ENCODE measurements around the gene FOXO3.

Gene FOXO3

DNA sequence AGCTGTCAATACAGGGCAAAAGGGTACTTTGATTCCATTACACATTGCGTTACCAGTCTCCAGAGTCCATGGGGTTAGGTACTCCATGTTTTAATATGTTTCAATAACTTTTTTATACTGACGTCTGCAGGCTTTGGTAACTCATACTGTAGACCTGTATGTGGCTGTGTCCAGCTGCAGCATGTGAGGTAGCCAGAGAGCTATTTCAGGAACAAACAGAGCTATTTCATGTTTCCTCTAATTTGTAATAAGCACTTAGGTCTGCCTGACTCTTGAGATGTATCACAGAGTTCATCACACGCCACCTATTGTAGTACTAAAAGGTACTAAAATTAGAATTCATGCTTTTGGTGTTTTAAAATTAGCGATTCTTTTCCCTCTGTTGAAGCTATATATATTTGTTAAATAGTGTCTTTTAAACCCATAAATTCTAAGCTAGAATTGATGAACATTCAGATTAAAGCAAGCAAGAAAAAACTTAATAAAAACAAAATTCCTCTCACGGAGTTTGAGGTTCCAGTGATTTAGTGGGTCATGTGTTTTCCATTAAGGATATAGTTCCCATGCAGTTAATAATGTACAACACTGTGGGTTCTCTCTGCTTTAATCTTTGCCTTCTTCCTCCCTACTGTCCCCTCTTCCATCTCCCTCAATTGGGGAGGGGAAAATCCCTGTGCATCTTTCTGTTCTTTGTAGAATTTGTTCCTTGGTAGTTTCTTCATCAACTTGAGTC lies 37.0 kb downstream of the FOXO3 start:
- DNase-seq (ENCODE audit: extremely low spot score) = no peak
- POLR2A ChIA-PET = interaction anchor here (0.6 to 1.8 kb wide), 6 partner anchors 8 to 39 kb away, joined by 3 to 9 read pairs (median 3); partner anchors contain the start of gene FOXO3
- CTCF ChIA-PET = interaction anchor here (1.0 to 3.3 kb wide), 14 partner anchors 10 to 476 kb away, joined by 3 to 15 read pairs (median 5); no protein-coding TSS in a partner anchor
- TF ChIP-seq, protein P1, sequence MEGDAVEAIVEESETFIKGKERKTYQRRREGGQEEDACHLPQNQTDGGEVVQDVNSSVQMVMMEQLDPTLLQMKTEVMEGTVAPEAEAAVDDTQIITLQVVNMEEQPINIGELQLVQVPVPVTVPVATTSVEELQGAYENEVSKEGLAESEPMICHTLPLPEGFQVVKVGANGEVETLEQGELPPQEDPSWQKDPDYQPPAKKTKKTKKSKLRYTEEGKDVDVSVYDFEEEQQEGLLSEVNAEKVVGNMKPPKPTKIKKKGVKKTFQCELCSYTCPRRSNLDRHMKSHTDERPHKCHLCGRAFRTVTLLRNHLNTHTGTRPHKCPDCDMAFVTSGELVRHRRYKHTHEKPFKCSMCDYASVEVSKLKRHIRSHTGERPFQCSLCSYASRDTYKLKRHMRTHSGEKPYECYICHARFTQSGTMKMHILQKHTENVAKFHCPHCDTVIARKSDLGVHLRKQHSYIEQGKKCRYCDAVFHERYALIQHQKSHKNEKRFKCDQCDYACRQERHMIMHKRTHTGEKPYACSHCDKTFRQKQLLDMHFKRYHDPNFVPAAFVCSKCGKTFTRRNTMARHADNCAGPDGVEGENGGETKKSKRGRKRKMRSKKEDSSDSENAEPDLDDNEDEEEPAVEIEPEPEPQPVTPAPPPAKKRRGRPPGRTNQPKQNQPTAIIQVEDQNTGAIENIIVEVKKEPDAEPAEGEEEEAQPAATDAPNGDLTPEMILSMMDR (IDR thresholded peaks at IDR 0.05; ENCODE audit: control extremely low read depth, extremely low read depth, low read depth, missing control alignments) = no peak

DNA sequence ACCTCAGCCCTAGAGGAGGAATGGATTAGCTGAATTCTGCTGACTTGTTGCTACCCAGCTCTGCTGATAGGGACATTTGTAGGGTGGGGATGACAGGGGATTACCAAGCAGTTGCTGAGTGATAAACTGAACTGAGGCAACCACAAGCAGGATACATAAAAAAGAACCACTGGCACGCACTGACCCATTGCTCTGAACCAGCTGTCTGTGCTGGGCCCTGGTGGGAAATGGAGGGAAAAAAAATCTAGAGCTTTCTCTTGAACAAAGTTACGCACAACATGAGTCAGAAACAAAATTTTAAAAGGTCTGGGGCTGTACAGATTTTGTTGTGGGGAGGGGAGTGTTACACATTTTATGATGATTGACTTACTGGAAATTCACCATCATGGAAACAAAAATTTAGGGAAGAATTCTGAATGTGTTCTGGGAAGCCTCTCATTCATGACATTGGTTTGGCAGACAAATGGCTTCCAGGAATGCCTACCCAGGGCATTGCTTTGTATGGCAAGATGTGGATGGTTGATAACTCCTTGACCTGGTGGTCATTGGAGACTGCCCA lies 37.7 kb downstream of the FOXO3 start:
- TF ChIP-seq, protein P1 (IDR thresholded peaks at IDR 0.05; ENCODE audit: control extremely low read depth, extremely low read depth, low read depth, missing control alignments) = no peak
- DNase-seq (ENCODE audit: extremely low spot score) = peak; percentile 14
- CTCF ChIA-PET = interaction anchor here (1.2 to 3.3 kb wide), 12 partner anchors 10 to 475 kb away, joined by 3 to 15 read pairs (median 4); no protein-coding TSS in a partner anchor
- POLR2A ChIA-PET = interaction anchor here (0.8 to 1.8 kb wide), 3 partner anchors 11 to 40 kb away, joined by 3 to 9 read pairs (median 3); partner anchors contain the start of gene FOXO3

DNA sequence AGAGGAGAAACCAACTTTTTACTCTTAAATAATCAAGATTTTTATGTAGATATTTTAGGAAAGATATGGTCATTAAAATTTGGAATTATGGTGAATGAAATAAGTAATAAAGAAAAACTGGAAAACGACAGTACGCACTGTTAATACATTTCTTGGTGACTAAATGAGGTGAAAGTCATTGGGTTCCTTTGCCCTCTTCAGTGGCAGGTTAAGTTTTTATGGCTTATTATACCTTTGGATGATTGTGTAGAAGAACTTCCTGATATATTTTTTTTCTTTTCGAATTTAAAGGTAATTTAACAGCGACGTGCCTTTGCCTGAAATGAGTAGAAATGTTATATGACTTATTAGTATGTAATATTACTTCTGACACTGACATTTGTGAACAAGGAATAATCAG lies 43.4 kb downstream of the FOXO3 start:
- ChIA-PET CTCF (no interaction called here), POLR2A (no interaction called here)
- TF ChIP-seq, protein P1 (IDR thresholded peaks at IDR 0.05; ENCODE audit: control extremely low read depth, extremely low read depth, low read depth, missing control alignments) = no peak
- no peak for DNase-seq (ENCODE audit: extremely low spot score)

DNA sequence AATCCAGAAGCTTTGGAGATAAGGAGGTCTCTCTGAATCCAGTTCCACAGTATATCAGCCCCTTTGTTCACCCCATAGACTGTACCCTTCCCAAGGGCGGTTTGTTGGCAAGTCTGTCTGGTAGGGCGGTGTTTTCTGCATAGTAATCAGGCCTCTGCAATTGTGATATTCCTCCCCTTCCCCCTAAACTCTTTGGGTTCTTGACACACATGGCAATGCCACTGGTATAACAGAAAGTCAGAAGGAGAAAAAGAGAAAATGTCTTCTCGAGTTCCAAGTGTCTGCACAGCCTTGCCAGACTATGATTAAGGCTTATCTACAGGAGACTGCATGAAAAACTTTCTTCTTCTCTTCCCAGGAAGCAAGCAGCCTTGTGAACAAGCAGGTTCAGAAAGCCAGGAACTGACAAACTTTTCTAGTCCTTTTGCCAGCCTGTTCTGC lies 45.6 kb downstream of the FOXO3 start:
- DNase-seq (ENCODE audit: extremely low spot score) = no peak
- TF ChIP-seq, protein P1 (IDR thresholded peaks at IDR 0.05; ENCODE audit: control extremely low read depth, extremely low read depth, low read depth, missing control alignments) = no peak
- ChIA-PET CTCF (interaction anchor here (1.2 kb wide), 1 partner anchor 13 kb away, joined by 3 read pairs; no protein-coding TSS in a partner anchor), POLR2A (no interaction called here)

DNA sequence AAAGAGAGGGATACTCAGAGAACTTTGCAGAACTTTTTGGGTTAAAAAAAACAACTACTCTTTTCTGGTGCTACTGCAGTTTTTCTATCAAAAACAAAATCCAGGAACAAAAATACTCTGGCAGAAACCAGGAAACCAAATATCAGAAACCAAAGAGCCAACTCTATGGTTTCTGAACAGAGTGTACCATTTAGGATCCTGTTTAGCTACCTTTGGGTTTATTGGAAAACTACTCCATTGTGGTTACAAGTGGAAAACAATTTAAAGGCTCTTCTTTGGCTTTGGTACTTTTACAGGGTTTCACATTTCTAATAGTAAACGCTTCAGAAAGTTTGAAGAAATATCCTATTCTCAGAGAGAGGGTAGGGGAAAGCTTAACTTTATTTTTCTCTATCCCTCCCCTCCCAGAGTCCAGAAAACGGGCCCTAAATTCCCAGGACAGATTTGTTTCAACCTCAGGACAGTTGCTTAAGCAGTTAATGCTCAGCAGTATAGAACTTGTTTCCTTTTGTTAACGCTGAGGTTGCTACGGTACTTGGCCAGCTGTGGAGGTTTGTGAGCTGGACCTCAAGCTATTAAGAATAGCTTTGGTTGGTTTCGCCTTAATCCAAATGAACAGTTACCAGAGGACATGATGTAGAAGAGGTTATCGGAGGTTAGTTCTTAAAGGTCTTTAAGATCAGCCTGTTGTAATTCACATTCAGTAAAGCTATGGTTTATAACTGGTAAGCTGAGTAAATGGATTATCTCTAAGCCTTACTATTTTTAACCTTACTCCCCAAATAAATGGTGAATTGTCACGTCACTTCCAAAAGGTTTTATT lies 47.9 kb downstream of the FOXO3 start:
- TF ChIP-seq, protein P1 (IDR thresholded peaks at IDR 0.05; ENCODE audit: control extremely low read depth, extremely low read depth, low read depth, missing control alignments) = no peak
- POLR2A ChIA-PET = interaction anchor here (1.0 kb wide), 1 partner anchor 11 kb away, joined by 3 read pairs; no protein-coding TSS in a partner anchor
- DNase-seq (ENCODE audit: extremely low spot score) = no peak
- CTCF ChIA-PET = interaction anchor here (1.5 kb wide), 2 partner anchors 11 to 18 kb away, joined by 7 to 10 read pairs; no protein-coding TSS in a partner anchor

DNA sequence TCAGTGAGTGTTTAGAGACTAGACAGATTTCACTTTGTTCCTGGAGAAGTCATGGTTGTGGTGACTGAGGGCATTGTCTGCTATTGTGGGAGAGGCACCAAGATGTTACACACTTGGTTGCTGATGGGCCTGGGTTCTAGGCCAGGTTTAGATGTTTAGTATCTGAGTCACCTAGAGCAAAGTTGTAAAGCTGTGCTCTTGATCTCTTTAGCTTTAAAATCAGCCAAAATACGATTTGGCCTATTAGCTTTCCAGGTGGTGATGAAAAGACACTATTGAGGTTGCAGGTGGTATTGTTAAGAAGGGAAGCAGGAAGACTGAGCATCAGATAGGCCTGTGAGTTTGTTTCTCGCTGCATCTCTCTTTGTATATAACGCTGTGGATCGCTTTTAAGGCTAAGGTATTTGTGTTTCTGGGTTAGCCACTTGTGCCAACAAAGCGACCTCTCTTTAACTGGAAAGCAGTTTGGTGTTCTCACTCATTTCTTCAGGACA lies 48.6 kb downstream of the FOXO3 start:
- no peak for DNase-seq (ENCODE audit: extremely low spot score)
- POLR2A ChIA-PET = interaction anchor here (1.0 kb wide), 1 partner anchor 11 kb away, joined by 3 read pairs; no protein-coding TSS in a partner anchor
- TF ChIP-seq, protein P1 (IDR thresholded peaks at IDR 0.05; ENCODE audit: control extremely low read depth, extremely low read depth, low read depth, missing control alignments) = no peak
- CTCF ChIA-PET = interaction anchor here (1.5 kb wide), 2 partner anchors 12 to 17 kb away, joined by 7 to 10 read pairs; no protein-coding TSS in a partner anchor
